GM21367 (cell line): ENCODE data around the gene CLK2.
"Not testable (repeated sequence)": the region's sequence is repeated elsewhere in the genome, so short reads cannot be mapped to it uniquely, and the experiment has no call there.

Experiments used
- ATAC-seq: cut with Tn5 transposase; IDR thresholded peaks from one replicate; pipeline ENCODE4 v1.9.1; 2021; ENCODE audit not compliant: unreplicated experiment

The CLK2 gene

DNA sequence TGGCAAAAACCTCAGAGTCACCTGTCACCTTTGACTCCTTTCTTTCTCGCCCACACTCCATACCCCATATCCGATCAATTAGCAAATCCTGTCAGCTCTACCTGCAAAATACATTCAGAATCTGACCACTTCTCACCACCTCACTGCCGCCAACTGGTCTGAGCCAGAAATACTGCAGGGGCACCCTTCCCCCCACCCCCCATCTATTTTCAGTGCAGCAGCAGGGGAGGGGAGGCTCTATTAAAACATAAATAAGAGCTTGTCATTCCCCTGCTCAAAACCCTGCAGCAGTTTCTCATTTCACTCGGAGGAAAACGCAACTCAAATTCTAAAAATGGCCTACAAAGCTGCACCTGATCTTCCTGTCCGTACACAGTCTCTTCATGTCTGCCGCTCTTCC, 24.1 kb upstream of the CLK2 start:
- no peak for ATAC-seq

DNA sequence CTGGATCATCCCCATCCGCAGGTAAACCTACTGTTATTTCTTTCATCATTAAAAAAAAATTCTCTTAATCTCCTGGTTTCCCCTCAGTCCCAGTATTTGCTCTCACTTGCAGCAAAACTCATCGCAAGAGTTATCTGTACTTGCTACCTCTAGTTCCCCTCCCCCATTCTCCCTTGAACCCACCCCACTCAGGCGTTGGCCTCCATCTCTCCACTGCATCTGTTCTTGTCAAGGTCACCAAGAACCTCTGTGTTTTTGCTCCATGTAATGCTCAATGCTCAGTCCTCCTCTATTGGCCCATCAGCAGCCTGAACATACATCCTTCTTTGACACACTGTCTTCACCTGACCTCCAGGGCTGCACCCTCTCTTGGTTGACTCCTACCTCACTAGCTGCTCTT, 23.4 kb upstream of the CLK2 start:
- no peak for ATAC-seq

- no peak for ATAC-seq
These were observed 22.6 kb upstream of the CLK2 start for GRCh38 chr1:155295942-155296267.

GRCh38 chr1:155295183-155295941, 22.1 kb upstream of the CLK2 start:
- ATAC-seq, result no peak

- ATAC-seq, result no peak
These were observed 21.3 kb upstream of the CLK2 start for GRCh38 chr1:155294520-155295182.

DNA sequence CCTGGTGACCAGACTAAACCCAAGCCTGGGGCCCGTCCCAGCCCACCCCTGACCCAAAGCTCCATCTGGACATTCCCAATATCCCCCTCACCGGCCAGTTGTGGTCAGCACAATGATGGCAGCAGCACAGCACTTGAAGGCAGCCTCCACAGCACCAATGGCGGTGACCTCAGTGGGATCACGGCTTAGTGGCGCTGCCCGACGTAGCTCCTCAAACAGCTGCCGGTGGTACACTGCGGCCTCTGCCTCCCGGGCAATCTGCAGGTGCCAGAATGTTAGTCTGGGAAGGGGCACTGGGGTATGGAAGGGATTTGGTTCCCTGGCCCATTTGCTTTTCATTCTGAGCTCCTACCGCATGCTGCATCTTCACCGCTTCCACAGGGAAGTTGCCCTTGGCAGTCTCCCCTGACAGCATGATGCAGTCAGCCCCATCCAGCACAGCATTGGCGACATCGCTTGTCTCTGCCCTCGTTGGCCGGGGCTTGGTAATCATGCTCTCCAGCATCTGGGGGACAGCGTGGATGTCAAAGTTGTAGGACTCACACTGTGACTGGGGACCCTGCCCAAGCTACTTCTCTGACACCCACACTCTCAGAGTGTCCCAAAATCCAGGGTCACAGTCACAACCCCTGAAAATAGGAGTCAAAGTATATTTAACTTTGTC, 19.9 kb upstream of the CLK2 start:
- ATAC-seq, result no peak

DNA sequence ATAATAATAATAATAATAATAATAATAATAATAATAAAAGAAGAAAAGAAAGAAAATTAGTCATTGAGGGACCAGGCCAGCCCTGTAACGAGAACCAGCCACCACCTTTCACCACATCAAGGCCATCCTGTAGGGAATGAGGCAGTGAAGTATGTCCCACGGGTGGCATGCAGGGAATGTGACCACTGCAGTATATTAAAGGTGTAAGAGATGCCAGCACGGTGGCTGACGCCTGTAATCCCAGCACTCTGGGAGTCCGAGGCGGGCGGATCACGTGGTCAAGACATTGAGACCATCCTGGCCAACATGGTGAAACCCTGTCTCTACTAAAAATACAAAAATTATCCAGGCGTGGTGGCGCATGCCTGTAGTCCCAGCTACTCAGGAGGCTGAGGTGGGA, 17.7 kb upstream of the CLK2 start:
- ATAC-seq, result not testable (repeated sequence)

DNA sequence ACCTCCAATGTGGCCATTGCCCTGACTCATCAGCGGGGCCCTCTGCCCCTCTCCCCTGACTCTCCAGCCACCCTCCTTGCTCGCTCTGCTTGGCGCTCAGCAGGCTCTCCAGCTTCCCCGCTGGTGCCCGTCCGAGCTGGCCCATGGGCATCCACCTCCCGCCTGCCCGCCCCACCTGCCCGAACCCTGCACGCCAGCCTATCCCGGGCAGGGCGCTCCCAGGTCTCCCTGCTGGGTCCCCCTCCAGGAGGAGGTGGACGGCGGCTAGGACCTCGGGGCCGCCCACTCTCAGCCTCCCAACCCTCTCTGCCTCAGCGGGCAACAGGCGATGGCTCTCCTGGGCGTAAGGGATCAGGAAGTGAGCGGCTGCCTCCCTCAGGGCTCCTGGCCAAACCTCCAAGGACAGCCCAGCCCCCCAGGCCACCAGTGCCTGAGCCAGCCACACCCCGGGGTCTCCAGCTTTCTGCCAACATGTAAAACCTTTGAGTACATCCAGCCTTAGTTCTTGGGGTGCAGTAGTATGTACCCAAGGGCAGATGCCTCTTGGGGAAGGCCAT, 14.8 kb upstream of the CLK2 start:
- ATAC-seq, result no peak

DNA sequence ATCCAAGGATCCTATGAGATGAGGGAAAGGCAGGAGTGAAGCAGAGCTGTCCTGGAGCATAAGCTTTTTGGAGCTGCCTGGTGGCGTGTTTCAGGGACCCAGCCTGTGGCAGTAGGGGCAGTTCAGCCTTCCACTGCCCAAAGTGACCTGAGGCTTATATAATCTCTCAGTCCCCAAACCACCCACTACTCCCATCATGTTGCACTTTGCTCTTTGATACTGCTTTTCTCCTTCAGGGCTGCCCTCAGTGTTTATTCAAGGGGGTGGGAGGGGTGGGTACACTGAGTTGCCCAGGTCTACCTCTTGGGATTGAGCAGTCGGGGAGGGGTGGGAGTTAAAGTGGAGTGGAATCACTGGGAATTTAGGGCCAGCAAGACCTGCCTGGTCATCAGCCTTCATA, 13.2 kb upstream of the CLK2 start:
- no peak for ATAC-seq

DNA sequence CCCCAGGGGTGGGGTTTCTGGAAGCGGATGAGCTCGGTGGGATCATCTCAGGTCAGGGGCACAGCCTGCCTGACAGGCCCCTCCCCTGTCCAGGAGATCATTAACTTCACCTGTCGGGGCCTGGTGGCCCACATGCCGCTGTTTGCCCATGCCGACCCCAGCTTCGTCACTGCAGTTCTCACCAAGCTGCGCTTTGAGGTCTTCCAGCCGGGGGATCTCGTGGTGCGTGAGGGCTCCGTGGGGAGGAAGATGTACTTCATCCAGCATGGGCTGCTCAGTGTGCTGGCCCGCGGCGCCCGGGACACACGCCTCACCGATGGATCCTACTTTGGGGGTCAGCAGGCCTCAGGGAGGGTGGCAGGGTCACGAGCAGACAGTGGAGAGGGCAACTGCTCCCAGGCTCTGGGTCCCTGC, 12.3 kb upstream of the CLK2 start:
- no peak for ATAC-seq

GRCh38 chr1:155285063-155285462, 11.8 kb upstream of the CLK2 start:
- no peak for ATAC-seq

DNA sequence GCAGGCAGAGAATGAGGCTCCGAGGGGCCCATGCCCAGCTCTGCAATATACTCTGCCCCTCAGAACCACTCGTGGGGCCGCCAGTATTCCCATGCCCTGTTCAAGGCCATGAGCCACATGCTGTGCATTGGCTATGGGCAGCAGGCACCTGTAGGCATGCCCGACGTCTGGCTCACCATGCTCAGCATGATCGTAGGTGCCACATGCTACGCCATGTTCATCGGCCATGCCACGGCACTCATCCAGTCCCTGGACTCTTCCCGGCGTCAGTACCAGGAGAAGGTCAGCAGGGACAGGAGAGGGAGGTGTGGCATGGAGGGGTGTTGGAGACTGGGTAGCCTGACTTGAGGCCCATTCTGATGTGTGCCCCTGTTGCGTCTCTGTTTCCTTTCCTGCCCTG, 11.2 kb upstream of the CLK2 start:
- ATAC-seq, result no peak

DNA sequence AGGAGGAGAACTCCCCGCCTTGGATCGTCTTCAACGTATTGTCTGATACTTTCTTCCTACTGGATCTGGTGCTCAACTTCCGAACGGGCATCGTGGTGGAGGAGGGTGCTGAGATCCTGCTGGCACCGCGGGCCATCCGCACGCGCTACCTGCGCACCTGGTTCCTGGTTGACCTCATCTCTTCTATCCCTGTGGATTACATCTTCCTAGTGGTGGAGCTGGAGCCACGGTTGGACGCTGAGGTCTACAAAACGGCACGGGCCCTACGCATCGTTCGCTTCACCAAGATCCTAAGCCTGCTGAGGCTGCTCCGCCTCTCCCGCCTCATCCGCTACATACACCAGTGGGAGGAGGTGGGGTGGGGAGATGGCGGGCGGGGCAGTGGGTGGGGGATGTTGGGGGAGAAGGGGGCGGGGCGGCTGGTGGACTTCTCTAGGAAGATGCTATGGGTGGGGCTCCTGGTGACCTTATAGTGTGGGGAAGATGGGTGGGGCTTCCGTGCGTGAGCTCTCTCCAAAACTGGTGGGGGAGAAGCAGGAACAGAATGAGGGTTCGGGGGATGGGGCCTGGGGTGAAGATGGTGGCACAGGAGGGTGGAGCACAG, 9.3 kb upstream of the CLK2 start:
- ATAC-seq, result no peak

- ATAC-seq, result no peak
These were observed 6.0 kb upstream of the CLK2 start for GRCh38 chr1:155279268-155279667.

DNA sequence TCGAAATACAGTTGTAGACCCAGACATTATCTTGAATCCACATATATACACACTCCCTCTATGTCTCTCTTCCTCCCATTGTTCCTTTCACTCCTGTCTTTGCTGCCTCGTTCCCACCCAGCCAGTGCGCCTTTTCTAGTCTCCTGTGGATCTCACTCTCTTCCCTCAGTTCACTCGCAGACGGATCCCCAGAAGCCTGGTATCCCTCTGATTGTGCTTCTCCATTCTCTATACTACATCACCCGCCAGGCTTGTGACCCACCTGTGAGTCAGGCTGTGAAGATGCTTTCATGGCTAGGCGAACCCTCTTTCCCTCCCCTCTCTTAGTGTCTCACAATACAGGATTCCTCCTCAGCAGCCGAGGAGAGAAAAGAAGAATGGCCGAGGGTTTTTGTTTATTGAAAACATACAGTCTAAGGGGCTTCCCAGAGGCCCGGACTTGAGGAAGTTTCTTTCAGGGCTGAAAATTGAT, 5.4 kb upstream of the CLK2 start:
- ATAC-seq, result no peak

GRCh38 chr1:155277902-155278688, 4.8 kb upstream of the CLK2 start:
- no peak for ATAC-seq

GRCh38 chr1:155277070-155277901, 4.0 kb upstream of the CLK2 start, which contains the start of gene HCN3:
HCN3 (plus strand) TSS chr1:155277463; CDS start chr1:155277591, 128 bp downstream.
- ATAC-seq, result peak; percentile 49

DNA sequence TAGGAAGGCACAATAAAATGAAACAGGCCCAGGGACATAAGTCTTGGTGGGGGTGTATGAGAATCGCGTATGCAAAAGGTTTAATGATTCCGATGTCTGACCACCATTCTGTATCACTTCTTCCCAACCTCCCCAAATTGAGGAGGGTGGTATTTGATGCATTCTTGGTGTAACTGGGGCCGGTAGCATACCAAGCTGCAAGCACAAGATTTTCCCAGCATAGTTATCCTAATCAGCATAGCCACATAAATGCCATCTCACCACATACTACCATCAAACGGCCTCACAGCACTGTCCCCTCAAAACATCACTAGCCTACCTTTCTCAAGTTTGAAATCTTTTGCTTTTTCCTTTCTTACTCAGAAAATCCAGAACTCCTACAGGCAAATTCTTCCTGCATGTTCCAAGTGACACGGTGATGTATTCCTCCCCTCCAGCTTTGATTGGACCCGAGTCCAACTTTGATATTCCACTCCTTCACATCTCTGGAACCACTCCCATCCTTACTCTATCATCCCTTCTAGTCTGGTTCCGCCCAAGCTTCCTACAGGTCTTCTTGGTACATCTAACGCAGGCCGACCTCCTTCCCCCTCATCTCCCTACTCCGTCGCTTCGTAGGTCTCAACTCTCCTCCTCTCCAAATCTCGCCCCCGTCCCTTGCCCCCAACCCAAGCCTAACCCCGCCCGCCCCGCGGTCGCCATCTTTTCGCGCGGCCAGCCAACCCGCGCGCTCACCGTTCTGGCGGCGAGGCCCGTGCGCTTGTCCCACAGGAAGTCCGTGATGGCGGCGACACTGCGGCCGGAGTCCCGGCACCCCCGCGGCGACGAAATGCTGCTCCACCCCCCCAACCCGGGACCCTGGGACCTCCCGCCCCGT, 600 bp downstream of the CLK2 start:
- peak; percentile 17 for ATAC-seq

DNA sequence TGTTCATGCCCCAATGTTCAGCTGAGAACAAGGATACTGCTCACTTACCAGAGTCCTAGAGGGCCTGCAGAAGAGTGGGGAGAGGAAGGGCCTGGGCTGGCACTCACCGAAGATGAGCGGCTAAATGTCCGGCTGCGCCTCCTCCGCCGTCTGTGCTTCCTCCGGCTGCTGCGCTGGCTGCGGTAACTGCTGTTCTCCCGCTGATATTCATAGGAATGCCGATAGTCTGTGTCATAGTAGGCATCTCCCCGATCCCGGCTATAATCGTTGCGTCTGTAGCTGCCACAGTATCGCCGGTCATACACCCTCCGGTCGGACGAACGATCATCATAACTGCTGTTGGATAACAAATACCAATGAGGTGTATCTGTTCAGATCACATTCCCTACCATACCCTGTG, 3.9 kb downstream of the CLK2 start:
- ATAC-seq, result no peak
